ENCODE measurements around the gene SLMAP. TPM values are rescaled to one million over a fixed set of nuclear protein-coding genes. Genes with fewer than 3 reads are reported as not detected.

The SLMAP gene
- total RNA-seq, 1 experiment from 2014 or later, result 79.5 TPM

DNA sequence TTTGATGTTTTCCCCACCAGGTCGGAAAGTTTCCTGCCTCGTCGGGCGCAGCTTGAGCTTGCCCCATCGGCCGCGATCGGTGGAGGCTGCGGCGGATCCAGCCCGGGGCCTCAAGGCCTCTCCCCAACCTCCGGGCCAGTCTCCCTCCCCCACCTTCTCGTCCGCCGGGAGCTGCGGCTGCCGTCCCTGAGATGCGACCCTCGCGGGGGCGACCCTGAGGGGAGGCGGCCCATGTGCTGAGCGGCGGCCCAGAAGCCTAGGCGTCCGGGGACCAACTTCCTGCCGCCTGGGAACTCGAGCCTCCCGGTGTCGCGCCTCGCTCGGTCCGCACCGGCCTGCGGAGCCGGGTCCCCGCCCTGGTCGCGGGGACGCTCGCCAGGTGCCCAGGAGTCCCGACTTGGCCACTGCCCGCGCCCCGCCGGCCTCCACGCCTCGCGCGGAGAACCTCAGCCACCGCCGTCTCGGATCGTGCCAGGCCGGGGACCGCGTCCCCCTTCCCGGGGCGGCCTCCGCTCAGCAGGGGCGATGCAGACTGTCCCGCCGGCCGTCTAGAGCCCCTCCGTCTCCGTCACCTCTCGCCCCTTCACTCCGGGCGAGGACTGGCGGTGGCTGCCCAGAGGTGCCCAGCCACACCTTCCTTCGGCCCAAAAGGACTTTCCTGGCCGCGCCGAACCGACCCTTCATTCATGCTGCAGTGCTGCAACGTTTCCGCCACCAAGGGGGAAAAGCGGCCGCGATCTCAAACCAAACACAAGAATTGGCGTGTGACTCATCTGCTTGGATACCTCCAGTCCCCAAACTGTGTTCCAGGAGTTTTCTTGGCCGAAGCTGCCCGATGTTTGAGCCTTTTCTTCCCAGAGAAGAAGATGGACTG, 656 bp downstream of the SLMAP start (continued):
- TF ChIP-seq ZNF281 (CRISPR knock-in tag; IDR thresholded peaks at IDR 0.05) (no peak), ZNF317 (CRISPR knock-in tag; IDR thresholded peaks at IDR 0.05; ENCODE audit: borderline replicate concordance, low read depth) (no peak), ZNF263 (CRISPR knock-in tag; IDR thresholded peaks at IDR 0.05; ENCODE audit: low read depth) (no peak), FOXP1 (CRISPR knock-in tag; IDR thresholded peaks at IDR 0.05; ENCODE audit: borderline replicate concordance) (peak; percentile 5; the same call in 1 of the 2 replicates), MAX (CRISPR knock-in tag; IDR thresholded peaks at IDR 0.05) (peak; percentile 49), ATF1 (CRISPR knock-in tag; IDR thresholded peaks at IDR 0.05) (no peak), OVOL2 (CRISPR knock-in tag; IDR thresholded peaks at IDR 0.05; ENCODE audit: borderline replicate concordance) (no peak), SOX15 (CRISPR knock-in tag; IDR thresholded peaks at IDR 0.05) (no peak), NR3C1 (CRISPR knock-in tag; conservative IDR thresholded peaks at IDR 0.05; ENCODE audit: low read depth) (no peak)

DNA sequence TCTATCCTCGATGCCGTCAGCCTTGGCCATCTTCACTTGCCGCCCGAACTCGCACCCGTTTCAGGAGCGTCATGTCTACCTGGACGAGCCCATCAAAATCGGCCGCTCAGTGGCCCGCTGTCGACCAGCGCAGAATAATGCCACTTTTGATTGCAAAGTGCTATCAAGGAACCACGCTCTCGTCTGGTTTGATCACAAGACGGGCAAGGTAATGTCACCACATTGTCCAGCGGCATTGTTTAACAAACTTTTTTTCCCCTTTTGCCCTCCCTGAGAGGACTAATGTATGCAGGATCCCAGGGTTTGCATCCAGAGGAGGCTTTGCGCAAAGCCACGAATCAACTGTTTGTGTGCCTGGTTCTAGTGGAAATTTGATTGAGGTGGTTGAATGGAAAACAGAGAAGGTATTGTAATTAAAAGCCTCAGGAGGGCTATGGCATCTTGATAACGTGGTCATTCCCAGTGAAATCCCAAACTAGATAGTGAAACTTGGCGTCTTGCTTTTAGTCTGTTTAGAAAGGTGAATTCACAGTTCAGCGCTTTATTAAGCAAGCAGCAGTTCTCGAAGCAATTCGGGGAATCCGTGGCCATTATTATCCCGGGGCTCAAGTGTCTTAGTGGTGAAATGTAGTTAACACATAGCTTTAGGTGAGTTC, 1.7 kb downstream of the SLMAP start:
- Mint-ChIP-seq H3K9me3 (no peaks in the 10 kb centered on the region), H3K27ac (no peak overlapping the region), H3K27me3 (ENCODE audit: low read depth) (no peaks in the 10 kb centered on the region), H3K36me3 (peaks cover 17% of the 10 kb centered on the region; the same call in 1 of the 2 replicates), H3K4me3 (peak overlapping the region; percentile 84), H3K4me1 (peaks cover 30% of the 10 kb centered on the region)
- DNase-seq (ENCODE audit: low spot score), result no peak
- POLR2A ChIA-PET, result no interaction called here
- no peak for ATAC-seq
- CTCF ChIA-PET, result no interaction called here
- TF ChIP-seq, protein P1, sequence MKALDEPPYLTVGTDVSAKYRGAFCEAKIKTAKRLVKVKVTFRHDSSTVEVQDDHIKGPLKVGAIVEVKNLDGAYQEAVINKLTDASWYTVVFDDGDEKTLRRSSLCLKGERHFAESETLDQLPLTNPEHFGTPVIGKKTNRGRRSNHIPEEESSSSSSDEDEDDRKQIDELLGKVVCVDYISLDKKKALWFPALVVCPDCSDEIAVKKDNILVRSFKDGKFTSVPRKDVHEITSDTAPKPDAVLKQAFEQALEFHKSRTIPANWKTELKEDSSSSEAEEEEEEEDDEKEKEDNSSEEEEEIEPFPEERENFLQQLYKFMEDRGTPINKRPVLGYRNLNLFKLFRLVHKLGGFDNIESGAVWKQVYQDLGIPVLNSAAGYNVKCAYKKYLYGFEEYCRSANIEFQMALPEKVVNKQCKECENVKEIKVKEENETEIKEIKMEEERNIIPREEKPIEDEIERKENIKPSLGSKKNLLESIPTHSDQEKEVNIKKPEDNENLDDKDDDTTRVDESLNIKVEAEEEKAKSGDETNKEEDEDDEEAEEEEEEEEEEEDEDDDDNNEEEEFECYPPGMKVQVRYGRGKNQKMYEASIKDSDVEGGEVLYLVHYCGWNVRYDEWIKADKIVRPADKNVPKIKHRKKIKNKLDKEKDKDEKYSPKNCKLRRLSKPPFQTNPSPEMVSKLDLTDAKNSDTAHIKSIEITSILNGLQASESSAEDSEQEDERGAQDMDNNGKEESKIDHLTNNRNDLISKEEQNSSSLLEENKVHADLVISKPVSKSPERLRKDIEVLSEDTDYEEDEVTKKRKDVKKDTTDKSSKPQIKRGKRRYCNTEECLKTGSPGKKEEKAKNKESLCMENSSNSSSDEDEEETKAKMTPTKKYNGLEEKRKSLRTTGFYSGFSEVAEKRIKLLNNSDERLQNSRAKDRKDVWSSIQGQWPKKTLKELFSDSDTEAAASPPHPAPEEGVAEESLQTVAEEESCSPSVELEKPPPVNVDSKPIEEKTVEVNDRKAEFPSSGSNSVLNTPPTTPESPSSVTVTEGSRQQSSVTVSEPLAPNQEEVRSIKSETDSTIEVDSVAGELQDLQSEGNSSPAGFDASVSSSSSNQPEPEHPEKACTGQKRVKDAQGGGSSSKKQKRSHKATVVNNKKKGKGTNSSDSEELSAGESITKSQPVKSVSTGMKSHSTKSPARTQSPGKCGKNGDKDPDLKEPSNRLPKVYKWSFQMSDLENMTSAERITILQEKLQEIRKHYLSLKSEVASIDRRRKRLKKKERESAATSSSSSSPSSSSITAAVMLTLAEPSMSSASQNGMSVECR (CRISPR knock-in tag; IDR thresholded peaks at IDR 0.05; ENCODE audit: borderline replicate concordance), result 0 out of 2 replicates have a peak, but pooled peaks have one; percentile 27
- no peak for TF ChIP-seq NFATC4 (CRISPR knock-in tag; IDR thresholded peaks at IDR 0.05)

DNA sequence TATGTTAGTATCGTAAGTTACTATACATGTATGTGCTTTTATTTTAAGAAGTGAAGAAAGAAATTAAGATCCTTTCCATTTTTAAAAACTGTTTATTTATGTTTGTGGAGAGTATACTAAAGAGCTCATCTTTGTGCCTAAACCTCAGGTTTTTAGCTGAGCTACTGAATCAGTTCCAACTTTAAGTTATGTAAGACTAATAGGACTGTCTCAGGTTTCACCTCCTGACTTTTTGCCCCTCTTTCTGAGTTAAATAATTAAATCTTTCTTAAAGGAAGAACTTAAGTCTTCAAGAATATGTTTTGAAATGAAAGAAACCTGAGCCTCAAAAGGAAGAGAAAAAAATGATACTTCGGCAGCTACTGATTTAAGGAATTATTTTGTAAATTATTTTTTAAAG, 2.6 kb downstream of the SLMAP start:
- H3K4me3 Mint-ChIP-seq, result peak overlapping the region; percentile 84
- H3K9me3 Mint-ChIP-seq, result no peaks in the 10 kb centered on the region
- no peak for DNase-seq (ENCODE audit: low spot score)
- 0 out of 2 replicates have a peak overlapping the region, but pooled peaks have one; percentile 41 for H3K27ac Mint-ChIP-seq
- no peaks in the 10 kb centered on the region for H3K27me3 Mint-ChIP-seq (ENCODE audit: low read depth)
- ATAC-seq, result no peak
- POLR2A ChIA-PET, result interaction anchor here (0.7 kb wide), 1 partner anchor 624 kb away, joined by 3 read pairs; no protein-coding TSS in a partner anchor
- peaks cover 20% of the 10 kb centered on the region for H3K36me3 Mint-ChIP-seq
- CTCF ChIA-PET, result interaction anchor here (0.8 kb wide), 1 partner anchor 98 kb away, joined by 3 read pairs; no protein-coding TSS in a partner anchor
- H3K4me1 Mint-ChIP-seq, result peaks cover 30% of the 10 kb centered on the region
- TF ChIP-seq SMAD4 (CRISPR knock-in tag; IDR thresholded peaks at IDR 0.05) (no peak), SMAD3 (CRISPR knock-in tag; IDR thresholded peaks at IDR 0.05; ENCODE audit: borderline replicate concordance) (no peak), RORB (CRISPR knock-in tag; IDR thresholded peaks at IDR 0.05) (no peak), TEAD1 (CRISPR knock-in tag; IDR thresholded peaks at IDR 0.05) (no peak), HMGA2 (CRISPR knock-in tag; IDR thresholded peaks at IDR 0.05) (no peak), IRF2 (CRISPR knock-in tag; IDR thresholded peaks at IDR 0.05; ENCODE audit: borderline replicate concordance, low read depth) (no peak), ZNF423 (CRISPR knock-in tag; IDR thresholded peaks at IDR 0.05) (no peak), SOX15 (CRISPR knock-in tag; IDR thresholded peaks at IDR 0.05) (no peak), AFF4 (CRISPR knock-in tag; IDR thresholded peaks at IDR 0.05; ENCODE audit: borderline replicate concordance) (no peak)
- TF ChIP-seq, protein P2, sequence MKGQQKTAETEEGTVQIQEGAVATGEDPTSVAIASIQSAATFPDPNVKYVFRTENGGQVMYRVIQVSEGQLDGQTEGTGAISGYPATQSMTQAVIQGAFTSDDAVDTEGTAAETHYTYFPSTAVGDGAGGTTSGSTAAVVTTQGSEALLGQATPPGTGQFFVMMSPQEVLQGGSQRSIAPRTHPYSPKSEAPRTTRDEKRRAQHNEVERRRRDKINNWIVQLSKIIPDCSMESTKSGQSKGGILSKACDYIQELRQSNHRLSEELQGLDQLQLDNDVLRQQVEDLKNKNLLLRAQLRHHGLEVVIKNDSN (CRISPR knock-in tag; IDR thresholded peaks at IDR 0.05), result no peak

Data from WTC11 (cell line).